Lower leg skin (tissue), 4 donors: ENCODE results near the gene BCO1. TPM values are rescaled to one million over a fixed set of nuclear protein-coding genes. Genes with fewer than 3 reads are reported as not detected.

Source experiments
- DNase-seq, 2 donors: peaks; one replicate each; pipeline ENCODE4 v3.0.0-alpha.2; 2019; ENCODE audit warnings: low spot score in 2 of 2
- H3K4me3 ChIP-seq: fragments of 200-600 bp; sonication (generic); 2 replicates; pipeline ENCODE4 v1.5.1; 2017; ENCODE audit warnings: mild to moderate bottlenecking, low read depth; ENCODE audit not compliant: poor library complexity, severe bottlenecking
- POLR2A ChIP-seq, 2 donors: fragments of 450-650 bp; IDR thresholded peaks; one replicate each; pipeline ENCODE4 v1.6.1; 2016 to 2017; ENCODE audit warnings: antibody characterized with exemption in 2 of 2, mild to moderate bottlenecking in 1 of 2, moderate library complexity in 1 of 2
- WGBS, 2 donors: methylation state at CpG; one replicate each; pipeline ENCODE4 v1.1.5; 2018; 5-methylcytosine and 5-hydroxymethylcytosine counted together
- intact Hi-C: fragments of 100-400 bp; cut with DNase I; formaldehyde crosslinking; loops from one replicate; pipeline ENCODE4 v1.15.0; 2023; ENCODE audit warnings: low total_unique reads
- total RNA-seq, 4 donors: library from RNA; depleted of rRNA; stranded (reverse); fragments of >200 nt; gene quantifications; one replicate each; pipeline ENCODE4 v1.1.0, GENCODE V29; 2016
- TF ChIP-seq, protein P1 (sequence below), 3 donors: fragments of 450-650 bp; IDR thresholded peaks; one replicate each; pipeline ENCODE4 v1.5.1; 2016; ENCODE audit warnings: antibody characterized with exemption in 3 of 3, mild to moderate bottlenecking in 3 of 3, moderate library complexity in 2 of 3

The BCO1 gene
- total RNA-seq, 4 donors from 2014 or later = 0.12 to 0.29 TPM; not detected in 2

GRCh38 chr16:81321536-81321935 lies 83.0 kb downstream of the BCO1 start:
- TF ChIP-seq, protein P1, sequence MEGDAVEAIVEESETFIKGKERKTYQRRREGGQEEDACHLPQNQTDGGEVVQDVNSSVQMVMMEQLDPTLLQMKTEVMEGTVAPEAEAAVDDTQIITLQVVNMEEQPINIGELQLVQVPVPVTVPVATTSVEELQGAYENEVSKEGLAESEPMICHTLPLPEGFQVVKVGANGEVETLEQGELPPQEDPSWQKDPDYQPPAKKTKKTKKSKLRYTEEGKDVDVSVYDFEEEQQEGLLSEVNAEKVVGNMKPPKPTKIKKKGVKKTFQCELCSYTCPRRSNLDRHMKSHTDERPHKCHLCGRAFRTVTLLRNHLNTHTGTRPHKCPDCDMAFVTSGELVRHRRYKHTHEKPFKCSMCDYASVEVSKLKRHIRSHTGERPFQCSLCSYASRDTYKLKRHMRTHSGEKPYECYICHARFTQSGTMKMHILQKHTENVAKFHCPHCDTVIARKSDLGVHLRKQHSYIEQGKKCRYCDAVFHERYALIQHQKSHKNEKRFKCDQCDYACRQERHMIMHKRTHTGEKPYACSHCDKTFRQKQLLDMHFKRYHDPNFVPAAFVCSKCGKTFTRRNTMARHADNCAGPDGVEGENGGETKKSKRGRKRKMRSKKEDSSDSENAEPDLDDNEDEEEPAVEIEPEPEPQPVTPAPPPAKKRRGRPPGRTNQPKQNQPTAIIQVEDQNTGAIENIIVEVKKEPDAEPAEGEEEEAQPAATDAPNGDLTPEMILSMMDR (IDR thresholded peaks at IDR 0.05) = no peak
- no peak for TF ChIP-seq POLR2A (IDR thresholded peaks at IDR 0.05)
- 85 to 88% methylated on average over 5 of the region's 5 CpGs for WGBS, 2 donors
- intact Hi-C loops = no loop called here
- DNase-seq = no peak
- H3K4me3 ChIP-seq = no peak overlapping the region

GRCh38 chr16:81324808-81325207 lies 86.3 kb downstream of the BCO1 start:
- 43 to 55% methylated on average over 6 of the region's 6 CpGs for WGBS, 2 donors
- intact Hi-C loops = no loop called here
- H3K4me3 ChIP-seq = no peak overlapping the region
- no peak for DNase-seq
- no peak for TF ChIP-seq POLR2A (IDR thresholded peaks at IDR 0.05)
- TF ChIP-seq, protein P1 (IDR thresholded peaks at IDR 0.05) = no peak

DNA sequence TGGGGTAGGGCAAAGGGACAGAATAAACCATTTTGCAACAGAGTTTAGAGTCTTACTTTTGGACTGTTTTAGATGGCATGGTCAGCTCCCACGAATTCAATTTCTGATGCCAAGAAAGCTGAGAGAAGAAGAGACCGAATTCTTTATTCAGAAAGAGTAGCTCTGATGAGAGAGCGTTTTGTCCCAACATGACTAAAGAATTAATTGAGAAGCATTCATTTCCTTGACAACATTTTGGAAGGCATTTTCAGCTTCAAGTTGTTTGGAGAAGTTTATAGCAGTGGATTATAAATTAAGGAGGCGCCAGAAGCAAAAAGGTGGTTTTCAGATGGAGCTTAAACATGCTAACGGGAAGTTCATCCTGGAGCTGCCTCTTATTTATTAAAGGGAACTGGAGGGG lies 88.5 kb downstream of the BCO1 start:
- H3K4me3 ChIP-seq = no peak overlapping the region
- TF ChIP-seq POLR2A (IDR thresholded peaks at IDR 0.05) = no peak
- TF ChIP-seq, protein P1 (IDR thresholded peaks at IDR 0.05) = no peak
- no peak for DNase-seq
- intact Hi-C loops = no loop called here
- WGBS, 2 donors = 41 to 43% methylated on average over 5 of the region's 5 CpGs

DNA sequence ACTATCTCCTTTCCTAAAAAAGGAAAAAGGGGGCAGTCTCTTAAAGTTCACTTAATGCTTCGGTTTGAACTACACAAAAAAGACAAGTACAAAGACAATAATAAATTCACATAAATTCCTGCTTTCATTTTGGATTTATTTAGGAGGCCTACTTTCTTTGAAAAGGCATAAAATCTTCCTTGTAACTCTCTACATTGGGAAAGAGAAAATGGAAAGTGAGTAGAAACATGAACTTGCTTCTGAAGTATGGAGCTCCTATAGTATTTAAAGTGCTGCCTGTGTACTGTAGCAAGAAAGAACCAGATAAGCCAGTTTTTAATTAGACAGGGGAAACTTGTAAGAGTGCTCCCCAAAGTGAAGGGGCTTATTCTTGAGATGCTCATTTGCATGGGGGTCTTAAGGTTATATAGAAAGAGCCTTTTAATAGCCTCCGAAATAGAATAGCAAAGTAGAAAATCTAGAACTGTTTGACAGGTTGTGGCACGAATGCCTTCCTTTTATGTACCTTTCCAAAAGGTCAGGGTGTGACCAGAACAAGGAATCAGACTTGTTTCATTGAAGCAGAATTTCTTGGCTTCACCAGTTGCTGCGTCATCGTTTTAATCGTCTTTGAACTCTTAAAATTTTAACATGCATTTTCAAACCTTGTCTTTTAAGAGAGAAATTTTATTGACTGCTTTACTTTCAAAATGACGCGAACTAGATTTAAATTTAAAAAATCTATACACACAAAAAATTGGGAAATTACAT lies 89.1 kb downstream of the BCO1 start:
- no peak for DNase-seq
- 45 to 47% methylated on average over 8 of the region's 8 CpGs for WGBS, 2 donors
- intact Hi-C loops = no loop called here
- no peak for TF ChIP-seq POLR2A (IDR thresholded peaks at IDR 0.05)
- TF ChIP-seq, protein P1 (IDR thresholded peaks at IDR 0.05) = no peak
- H3K4me3 ChIP-seq = no peak overlapping the region

DNA sequence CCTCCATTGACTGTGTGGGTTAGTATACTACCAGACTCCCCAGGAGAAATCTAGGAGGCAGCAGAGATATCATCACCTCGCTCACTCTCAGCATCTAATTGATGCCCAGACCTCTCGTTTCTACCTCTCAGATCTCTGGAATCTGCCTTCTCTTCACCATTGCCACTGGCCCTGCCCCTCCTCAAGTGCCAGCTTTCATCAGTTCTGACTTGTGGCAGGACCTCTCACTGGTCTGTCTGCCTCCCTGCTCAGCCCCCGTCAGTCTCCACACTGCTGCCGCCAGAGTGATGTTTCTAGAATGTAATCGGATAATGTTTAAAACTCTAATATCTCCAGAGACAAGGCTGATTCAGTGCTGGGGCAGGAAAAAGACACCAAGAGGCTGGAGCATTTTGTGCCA lies 91.5 kb downstream of the BCO1 start:
- TF ChIP-seq, protein P1 (IDR thresholded peaks at IDR 0.05) = no peak
- TF ChIP-seq POLR2A (IDR thresholded peaks at IDR 0.05) = no peak
- intact Hi-C loops = no loop called here
- 62 to 83% methylated on average over 5 of the region's 5 CpGs for WGBS, 2 donors
- DNase-seq = no peak
- H3K4me3 ChIP-seq = no peak overlapping the region

- no peak overlapping the region for H3K4me3 ChIP-seq
- intact Hi-C loops = no loop called here
- 89 to 92% methylated on average over 3 of the region's 3 CpGs for WGBS, 2 donors
- no peak for DNase-seq
- no peak for TF ChIP-seq POLR2A (IDR thresholded peaks at IDR 0.05)
- TF ChIP-seq, protein P1 (IDR thresholded peaks at IDR 0.05) = no peak
Measured at GRCh38 chr16:81333356-81333755, 94.9 kb downstream of the BCO1 start.
